Measurements from ENCODE around the gene SP140. TPM values are rescaled to one million over a fixed set of nuclear protein-coding genes. Genes with fewer than 3 reads are reported as not detected.

The SP140 gene
- polyA plus RNA-seq, 1 experiment = 1.5 TPM

DNA sequence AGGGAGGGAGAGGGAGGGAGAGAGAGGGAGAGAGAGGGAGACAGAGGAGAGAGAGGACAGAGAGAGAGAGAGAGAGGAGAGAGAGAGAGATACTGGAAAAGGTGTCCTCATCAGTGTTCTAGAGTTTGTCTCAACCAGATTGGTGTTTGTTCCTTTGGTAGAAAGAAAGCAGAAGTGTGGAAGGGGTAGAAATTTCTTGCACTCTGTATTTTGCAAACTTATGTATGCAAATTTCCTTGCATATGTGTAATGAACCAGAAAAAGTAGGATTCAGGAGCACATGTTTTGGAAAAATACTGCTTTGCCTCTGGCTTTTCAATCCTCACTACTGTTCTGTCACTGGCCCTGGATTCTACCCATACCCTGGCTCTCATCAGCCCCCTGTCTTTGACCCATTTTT lies 1.1 kb upstream of the SP140 start:
- H3K27me3 ChIP-seq (ENCODE audit: control insufficient read depth, insufficient read depth, low read length) = no peaks in the 10 kb centered on the region
- CTCF ChIA-PET = no interaction called here
- POLR2A ChIA-PET = no interaction called here
- H3K4me3 ChIP-seq (ENCODE audit: low read depth, low read length) = no peak overlapping the region
- no peaks in the 10 kb centered on the region for H3K9me3 ChIP-seq (ENCODE audit: control insufficient read depth, insufficient read depth, low read length)
- TF ChIP-seq, protein P1, sequence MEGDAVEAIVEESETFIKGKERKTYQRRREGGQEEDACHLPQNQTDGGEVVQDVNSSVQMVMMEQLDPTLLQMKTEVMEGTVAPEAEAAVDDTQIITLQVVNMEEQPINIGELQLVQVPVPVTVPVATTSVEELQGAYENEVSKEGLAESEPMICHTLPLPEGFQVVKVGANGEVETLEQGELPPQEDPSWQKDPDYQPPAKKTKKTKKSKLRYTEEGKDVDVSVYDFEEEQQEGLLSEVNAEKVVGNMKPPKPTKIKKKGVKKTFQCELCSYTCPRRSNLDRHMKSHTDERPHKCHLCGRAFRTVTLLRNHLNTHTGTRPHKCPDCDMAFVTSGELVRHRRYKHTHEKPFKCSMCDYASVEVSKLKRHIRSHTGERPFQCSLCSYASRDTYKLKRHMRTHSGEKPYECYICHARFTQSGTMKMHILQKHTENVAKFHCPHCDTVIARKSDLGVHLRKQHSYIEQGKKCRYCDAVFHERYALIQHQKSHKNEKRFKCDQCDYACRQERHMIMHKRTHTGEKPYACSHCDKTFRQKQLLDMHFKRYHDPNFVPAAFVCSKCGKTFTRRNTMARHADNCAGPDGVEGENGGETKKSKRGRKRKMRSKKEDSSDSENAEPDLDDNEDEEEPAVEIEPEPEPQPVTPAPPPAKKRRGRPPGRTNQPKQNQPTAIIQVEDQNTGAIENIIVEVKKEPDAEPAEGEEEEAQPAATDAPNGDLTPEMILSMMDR (IDR thresholded peaks at IDR 0.05; ENCODE audit: low read depth, low read length) = no peak
- no peak overlapping the region for H3K27ac ChIP-seq (ENCODE audit: low read depth, low read length)
- DNase-seq (ENCODE audit: low read depth, low spot score) = no peak

- TF ChIP-seq, protein P1 (IDR thresholded peaks at IDR 0.05; ENCODE audit: low read depth, low read length) = no peak
- no peak overlapping the region for H3K4me3 ChIP-seq (ENCODE audit: low read depth, low read length)
- H3K9me3 ChIP-seq (ENCODE audit: control insufficient read depth, insufficient read depth, low read length) = no peaks in the 10 kb centered on the region; the same call in 1 of the 2 replicates
- ChIA-PET POLR2A (no interaction called here), CTCF (interaction anchor here (0.7 kb wide), 1 partner anchor 440 kb away, joined by 8 read pairs; no protein-coding TSS in a partner anchor)
- no peak overlapping the region for H3K27ac ChIP-seq (ENCODE audit: low read depth, low read length)
- DNase-seq (ENCODE audit: low read depth, low spot score) = no peak
- no peaks in the 10 kb centered on the region for H3K27me3 ChIP-seq (ENCODE audit: control insufficient read depth, insufficient read depth, low read length)
These were observed 565 bp downstream of the SP140 start for GRCh38 chr2:230226051-230226551.

DNA sequence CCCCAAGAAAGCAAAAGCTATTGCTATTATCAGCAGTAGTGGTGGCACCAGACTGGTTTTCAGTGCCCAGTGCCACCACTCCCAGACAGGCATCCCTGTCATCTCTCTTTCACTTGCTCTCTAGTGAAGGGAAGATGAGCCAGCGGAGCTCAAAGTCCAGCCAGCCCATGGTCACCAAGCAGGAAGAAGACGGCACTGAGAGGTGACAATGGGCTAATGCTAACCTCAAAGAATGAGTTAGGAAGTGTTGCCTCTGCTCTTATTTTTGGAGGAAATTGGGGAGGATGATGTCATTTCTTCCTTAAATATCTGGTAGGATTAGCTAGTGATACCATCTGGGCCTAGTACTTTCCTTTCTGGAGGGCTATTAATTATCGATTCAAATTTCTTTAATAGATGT lies 1.7 kb downstream of the SP140 start:
- Histone ChIP-seq H3K27ac (ENCODE audit: low read depth, low read length) (no peak overlapping the region), H3K9me3 (ENCODE audit: control insufficient read depth, insufficient read depth, low read length) (no peaks in the 10 kb centered on the region; the same call in 1 of the 2 replicates), H3K4me3 (ENCODE audit: low read depth, low read length) (no peak overlapping the region), H3K27me3 (ENCODE audit: control insufficient read depth, insufficient read depth, low read length) (no peaks in the 10 kb centered on the region)
- TF ChIP-seq, protein P1 (IDR thresholded peaks at IDR 0.05; ENCODE audit: low read depth, low read length) = no peak
- DNase-seq (ENCODE audit: low read depth, low spot score) = no peak
- ChIA-PET CTCF (interaction anchor here (1.0 kb wide), 1 partner anchor 67 kb away, joined by 3 read pairs; no protein-coding TSS in a partner anchor), POLR2A (no interaction called here)

GRCh38 chr2:230230087-230230486 lies 4.6 kb downstream of the SP140 start:
- peak overlapping the region; percentile 40 for H3K27ac ChIP-seq (ENCODE audit: low read depth, low read length)
- CTCF ChIA-PET = no interaction called here
- DNase-seq (ENCODE audit: low read depth, low spot score) = peak; percentile 38
- H3K9me3 ChIP-seq (ENCODE audit: control insufficient read depth, insufficient read depth, low read length) = no peaks in the 10 kb centered on the region; the same call in 1 of the 2 replicates
- H3K4me3 ChIP-seq (ENCODE audit: low read depth, low read length) = no peak overlapping the region
- POLR2A ChIA-PET = interaction anchor here (0.6 kb wide), 1 partner anchor 10 kb away, joined by 3 read pairs; no protein-coding TSS in a partner anchor
- TF ChIP-seq, protein P1 (IDR thresholded peaks at IDR 0.05; ENCODE audit: low read depth, low read length) = no peak
- H3K27me3 ChIP-seq (ENCODE audit: control insufficient read depth, insufficient read depth, low read length) = no peaks in the 10 kb centered on the region

GRCh38 chr2:230230496-230231200 lies 5.1 kb downstream of the SP140 start:
- POLR2A ChIA-PET = interaction anchor here (0.6 kb wide), 1 partner anchor 10 kb away, joined by 3 read pairs; no protein-coding TSS in a partner anchor

More at GRCh38 chr2:230230496-230231200, 5.1 kb downstream of the SP140 start:
- Histone ChIP-seq H3K4me3 (ENCODE audit: low read depth, low read length) (no peak overlapping the region), H3K9me3 (ENCODE audit: control insufficient read depth, insufficient read depth, low read length) (no peaks in the 10 kb centered on the region; the same call in 1 of the 2 replicates), H3K27me3 (ENCODE audit: control insufficient read depth, insufficient read depth, low read length) (no peaks in the 10 kb centered on the region), H3K27ac (ENCODE audit: low read depth, low read length) (peak overlapping the region; percentile 40)
- TF ChIP-seq, protein P1 (IDR thresholded peaks at IDR 0.05; ENCODE audit: low read depth, low read length) = no peak
- DNase-seq (ENCODE audit: low read depth, low spot score) = no peak
- CTCF ChIA-PET = no interaction called here

Measured in AG04450 (cell line).